ENCODE measurements around the gene DNAJB5.

DNAJB5 gene

DNA sequence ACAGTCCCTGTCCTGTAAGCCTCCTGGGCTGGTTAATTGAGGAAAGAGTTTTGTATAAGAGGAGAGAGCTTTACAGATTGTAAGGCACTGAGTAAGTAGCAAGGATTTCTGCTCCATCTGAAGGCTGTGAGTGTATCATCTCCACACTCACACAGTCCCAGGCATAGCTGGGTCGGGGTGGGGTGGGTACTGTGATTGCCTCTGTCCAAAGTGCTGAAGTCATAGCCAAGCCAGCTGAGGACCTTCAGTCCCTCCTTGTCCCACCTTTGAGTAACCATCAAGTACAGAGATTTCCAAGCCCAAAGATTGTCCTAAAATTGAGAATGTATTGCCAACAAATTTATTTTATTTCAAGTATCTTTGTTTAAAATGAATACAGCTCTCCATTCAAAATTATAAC is 5.5 kb upstream of the DNAJB5 start:
- no peak for DNase-seq (ENCODE audit: low read depth in 2 of 2)

GRCh38 chr9:34985311-34985899 is 4.1 kb upstream of the DNAJB5 start:
- no peak for DNase-seq (ENCODE audit: low read depth in 2 of 2)

- DNase-seq (ENCODE audit: low read depth in 2 of 2) = no peak
Observed at GRCh38 chr9:34986540-34987047, 3.0 kb upstream of the DNAJB5 start.

- DNase-seq (ENCODE audit: low read depth in 2 of 2) = no peak
Observed at GRCh38 chr9:34987160-34987901, 2.2 kb upstream of the DNAJB5 start.

GRCh38 chr9:34988218-34989002 is 1.1 kb upstream of the DNAJB5 start:
- DNase-seq (ENCODE audit: low read depth in 2 of 2) = no peak

GRCh38 chr9:34989946-34990635 is 546 bp downstream of the DNAJB5 start:
- no peak for DNase-seq (ENCODE audit: low read depth in 2 of 2)

- no peak for DNase-seq (ENCODE audit: low read depth in 2 of 2)
Observed at GRCh38 chr9:34990908-34991606, 1.5 kb downstream of the DNAJB5 start.

GRCh38 chr9:34991607-34992375 is 2.2 kb downstream of the DNAJB5 start:
- DNase-seq (ENCODE audit: low read depth in 2 of 2) = no peak

DNA sequence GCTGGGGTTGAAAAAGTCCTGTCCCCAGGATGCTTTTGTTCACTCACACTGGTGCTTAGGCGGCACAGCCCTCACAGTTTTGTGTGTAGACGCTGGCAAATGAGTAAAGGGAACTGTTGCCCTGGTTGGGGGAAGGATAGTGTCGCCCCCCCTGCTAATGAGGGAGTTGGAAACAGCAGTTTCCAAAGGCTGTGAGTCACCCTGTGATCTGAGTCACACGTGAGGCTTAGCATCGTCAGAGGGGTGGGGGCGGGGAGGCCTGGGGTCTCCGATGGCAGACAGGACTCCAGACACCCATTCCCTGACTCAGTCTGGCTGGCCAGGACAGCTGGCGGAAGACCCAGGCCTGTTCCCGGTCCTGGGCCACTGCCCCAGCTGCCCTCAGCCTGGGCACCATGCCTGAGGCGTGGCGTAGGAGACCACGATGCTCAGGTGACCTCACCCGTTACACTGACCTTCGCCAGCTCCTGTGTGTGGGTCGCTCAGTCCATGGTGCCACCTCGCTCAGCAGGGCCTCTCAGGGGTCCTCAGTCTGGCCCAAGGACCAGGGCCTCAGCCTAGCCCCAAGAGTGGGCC is 2.9 kb downstream of the DNAJB5 start:
- no peak for DNase-seq (ENCODE audit: low read depth in 2 of 2)

GRCh38 chr9:34993502-34994259 is 4.1 kb downstream of the DNAJB5 start:
- no peak for DNase-seq (ENCODE audit: low read depth in 2 of 2)

DNA sequence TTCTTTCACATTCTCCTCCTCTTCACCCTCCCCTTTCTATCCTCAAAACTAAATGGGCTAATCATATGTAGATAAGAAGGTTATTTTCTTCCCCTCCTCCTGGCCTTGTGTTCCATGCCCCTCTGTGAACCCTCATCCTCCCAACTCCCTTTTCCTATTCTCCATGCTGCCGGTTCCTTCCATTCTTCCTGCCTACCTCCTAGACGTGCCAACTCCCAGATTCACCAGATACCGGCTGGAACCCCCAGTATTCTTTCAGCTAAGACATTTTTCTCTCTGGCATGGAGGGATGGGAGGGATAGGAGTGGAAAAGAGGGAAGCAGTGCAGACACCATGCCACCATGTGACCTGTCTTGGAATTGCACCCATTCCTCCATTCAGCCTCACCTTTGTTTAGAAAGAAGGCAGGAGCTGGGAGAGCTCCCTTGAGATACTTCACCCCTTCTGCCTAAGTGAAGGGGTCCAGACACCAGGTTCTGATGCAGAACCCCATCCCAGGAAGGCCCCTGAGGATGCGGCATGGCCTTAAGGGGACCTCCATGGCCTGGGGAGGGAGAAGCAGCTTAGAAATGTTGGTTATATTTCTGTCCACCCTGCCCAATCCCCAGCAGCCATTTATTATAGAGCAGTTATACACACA is 4.8 kb downstream of the DNAJB5 start:
- no peak for DNase-seq (ENCODE audit: low read depth in 2 of 2)

DNA sequence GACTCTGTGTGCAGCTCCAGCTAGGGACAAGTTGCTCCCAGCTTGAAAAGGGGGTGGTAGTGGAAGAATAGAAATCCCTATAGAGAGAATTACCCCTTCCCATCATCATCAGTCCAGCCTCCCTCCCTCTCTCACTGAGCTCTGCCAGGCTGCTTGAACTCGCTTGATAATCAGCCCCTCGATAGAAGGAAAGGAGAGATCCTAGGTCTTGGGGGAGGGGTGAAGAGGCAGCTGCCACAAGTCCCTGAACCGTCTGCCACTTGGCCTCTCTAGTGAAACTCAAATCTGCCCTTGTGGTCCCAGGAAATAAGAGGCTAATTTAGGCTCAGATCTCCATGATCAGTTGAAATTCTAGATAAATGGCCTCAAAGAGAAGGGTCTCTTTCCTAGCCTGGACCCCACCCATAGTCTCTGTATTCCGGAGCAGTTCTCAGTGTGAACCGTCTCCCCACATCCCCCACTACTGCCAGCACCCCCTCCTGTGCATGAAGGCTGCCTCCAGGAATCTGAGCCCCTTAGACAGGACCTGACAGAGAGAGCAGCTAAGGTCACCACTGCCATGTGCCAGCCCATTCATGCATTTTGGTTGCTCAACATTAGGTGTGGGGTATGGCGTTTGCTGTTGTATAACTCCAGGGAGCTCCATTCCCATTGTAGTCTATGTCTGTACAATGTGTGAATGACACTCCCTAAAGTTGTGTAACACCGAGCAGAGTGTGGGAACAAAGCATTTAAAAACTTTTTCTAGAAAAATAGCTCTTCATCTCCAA is 5.5 kb downstream of the DNAJB5 start:
- DNase-seq (ENCODE audit: low read depth in 2 of 2) = no peak

DNA sequence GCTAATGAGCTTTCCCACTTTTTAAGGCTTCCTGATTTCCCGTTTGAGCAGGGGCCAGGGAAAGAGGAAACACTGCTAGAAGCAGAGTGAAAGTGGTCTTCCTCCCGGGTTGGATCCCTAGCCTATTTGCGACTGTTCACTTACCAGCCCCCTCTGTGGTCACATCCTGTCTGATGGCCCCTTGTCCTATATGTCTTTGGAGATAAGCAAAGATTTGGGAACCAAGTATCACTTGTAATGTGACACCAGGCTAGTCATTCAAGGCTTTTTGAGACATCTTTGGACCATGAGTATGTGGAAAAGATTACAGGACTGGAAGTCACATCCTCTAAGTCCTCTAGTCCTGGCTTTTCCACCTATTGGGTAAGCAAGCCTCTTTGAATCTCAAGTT is 6.1 kb downstream of the DNAJB5 start:
- no peak for DNase-seq (ENCODE audit: low read depth in 2 of 2)

GRCh38 chr9:34996181-34996904 is 6.8 kb downstream of the DNAJB5 start:
- no peak for DNase-seq (ENCODE audit: low read depth in 2 of 2)

DNA sequence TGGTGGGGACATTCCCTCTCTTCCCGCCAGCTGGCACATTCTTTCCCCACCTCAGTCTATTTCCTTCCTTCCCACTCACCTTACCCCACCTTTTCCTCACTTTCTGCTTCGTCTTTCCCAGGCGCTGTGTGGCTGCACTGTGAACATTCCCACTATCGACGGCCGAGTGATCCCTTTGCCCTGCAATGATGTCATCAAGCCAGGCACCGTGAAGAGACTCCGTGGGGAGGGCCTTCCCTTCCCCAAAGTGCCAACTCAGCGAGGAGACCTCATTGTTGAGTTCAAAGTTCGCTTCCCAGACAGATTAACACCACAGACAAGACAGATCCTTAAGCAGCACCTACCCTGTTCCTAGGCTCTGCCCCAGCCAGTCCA is 7.3 kb downstream of the DNAJB5 start:
- no peak for DNase-seq (ENCODE audit: low read depth in 2 of 2)

- no peak for DNase-seq (ENCODE audit: low read depth in 2 of 2)
Observed at GRCh38 chr9:34997379-34997781, 7.8 kb downstream of the DNAJB5 start.

GRCh38 chr9:34998266-34998665 is 8.7 kb downstream of the DNAJB5 start:
- DNase-seq (ENCODE audit: low read depth in 2 of 2) = no peak

GRCh38 chr9:34999576-34999975 is 10.0 kb downstream of the DNAJB5 start:
- DNase-seq (ENCODE audit: low read depth in 2 of 2) = no peak
